Ovary (tissue), 9 donors: ENCODE measurements around the gene PIP5K1B. TPM values are rescaled to one million over a fixed set of nuclear protein-coding genes. Genes with fewer than 3 reads are reported as not detected.

ENCODE experiments used
- DNase-seq, 5 donors: peaks; one replicate each; pipeline ENCODE4 v3.0.0-alpha.2; 2019 to 2020
- H3K27ac ChIP-seq, 2 donors: fragments of 200-600 bp; one replicate each; pipeline versions ENCODE4 v1.5.1 to v1.8.0; 2019 to 2022
- H3K27me3 ChIP-seq: fragments of 200-600 bp; one replicate; pipeline ENCODE4 v1.8.0; 2022
- H3K36me3 ChIP-seq: fragments of 200-600 bp; sonication (generic); one replicate; pipeline ENCODE4 v1.5.1; 2019
- H3K4me1 ChIP-seq: one replicate; pipeline ENCODE4 v1.8.1; 2013; ENCODE audit warnings: mild to moderate bottlenecking, moderate library complexity; ENCODE audit not compliant: insufficient read depth
- H3K4me3 ChIP-seq: fragments of 200-600 bp; sonication (generic); one replicate; pipeline ENCODE4 v1.5.1; 2017
- H3K9me3 ChIP-seq, 2 donors: fragments of 200-600 bp in 1 of 2; sonication (generic) in 1 of 2; one replicate each; pipeline versions ENCODE4 v1.5.1 to v1.8.1; 2013 to 2019; ENCODE audit warnings: mild to moderate bottlenecking in 1 of 2, moderate library complexity in 1 of 2
- CTCF ChIP-seq, 3 donors: fragments of 450-650 bp in 2 of 3; fragments of 200-600 bp in 1 of 3; IDR thresholded peaks; one replicate each; pipeline versions ENCODE4 v1.5.1 to v1.8.0; 2016 to 2022; ENCODE audit warnings: antibody characterized with exemption in 3 of 3, mild to moderate bottlenecking in 1 of 3
- EP300 ChIP-seq: sonication (generic); formaldehyde crosslinking; IDR thresholded peaks from one replicate; pipeline ENCODE4 v1.6.1; 2017; ENCODE audit warnings: antibody characterized with exemption
- POLR2A ChIP-seq: fragments of 450-650 bp; IDR thresholded peaks from one replicate; pipeline ENCODE4 v1.6.1; 2017; ENCODE audit warnings: antibody characterized with exemption, mild to moderate bottlenecking, moderate library complexity
- WGBS, 3 donors: extraction: QIAGEN DNeasy Blood & Tissue Kit in 1 of 3; methylation state at CpG; one replicate each; pipeline versions ENCODE4 v1.1.5 to v1.1.7; 2013 to 2017; 5-methylcytosine and 5-hydroxymethylcytosine counted together
- intact Hi-C, 4 donors: fragments of 100-400 bp; cut with DNase I; formaldehyde crosslinking; loops; one replicate each; pipeline versions ENCODE4 v1.11.0 to v1.15.1; 2022 to 2023
- polyA plus RNA-seq, 2 donors: library from polyadenylated mRNA; stranded (reverse); fragments of 200-250 nt in 1 of 2; fragments of 350-450 nt in 1 of 2; fragmentation: Illumina TruSeq in 1 of 2; extraction: RNeasy Lipid Tissue Mini Kit (QIAGEN cat#74804) in 1 of 2; gene quantifications; one replicate each; pipeline ENCODE4 v1.2.3, GENCODE V29; 2013 to 2014
- total RNA-seq, 7 donors: library from RNA; depleted of rRNA in 2 of 7; stranded (reverse); fragments of >200 nt in 2 of 7; fragmentation: NEBNext Ultra II Directional in 3 of 7; extraction: Animal tissue kit (Norgen Biotek cat#: 25700) in 3 of 7; gene quantifications; one replicate each; pipeline versions ENCODE4 v1.1.0 to v1.2.4, GENCODE V29; 2016 to 2023
- donor health status: DM: no; HTN: no; CAD: no; lungs with moderate emphysema.
- donor health status: DM: no; HTN: no; CAD: no.
- donor health status: Bipolar disorder and iron deficiency.
- donor health status: DM: yes; HTN: yes; CAD: no.
- donor health status: DM: no; HTN: no; CAD: no.
- donor health status: DM: yes; HTN: yes; CAD: no.

The PIP5K1B gene
- total and polyA plus RNA-seq, 9 donors, result 0.36 to 3.4 (median 1.0) TPM

GRCh38 chr9:69027355-69028097 lies 322.5 kb downstream of the PIP5K1B start:
- H3K27me3 ChIP-seq, result no peaks in the 10 kb centered on the region
- WGBS, 3 donors, result 49 to 56% (median 53%) methylated on average over 5 of the region's 5 CpGs
- intact Hi-C loops, result loop anchor here in 2 of 4 donors (5.0 to 10.0 kb wide), 2 partner anchors 130 to 443 kb away; no protein-coding TSS in a partner anchor
- no peaks in the 10 kb centered on the region for H3K9me3 ChIP-seq
- no peaks in the 10 kb centered on the region for H3K36me3 ChIP-seq
- H3K4me1 ChIP-seq, result no peaks in the 10 kb centered on the region
- H3K27ac ChIP-seq, result no peak overlapping the region
- TF ChIP-seq CTCF (IDR thresholded peaks at IDR 0.05), result peak; percentile 25 to 30 (median 29)
- no peak for TF ChIP-seq EP300
- no peak overlapping the region for H3K4me3 ChIP-seq
- no peak for DNase-seq

GRCh38 chr9:69028754-69029153 lies 323.7 kb downstream of the PIP5K1B start:
- intact Hi-C loops, result loop anchor here in 2 of 4 donors (5.0 to 10.0 kb wide), 2 partner anchors 131 to 444 kb away; no protein-coding TSS in a partner anchor
- no peaks in the 10 kb centered on the region for H3K27me3 ChIP-seq
- no peak overlapping the region for H3K4me3 ChIP-seq
- no peak for DNase-seq
- no peak for TF ChIP-seq CTCF (IDR thresholded peaks at IDR 0.05)
- H3K9me3 ChIP-seq, result no peaks in the 10 kb centered on the region
- 89 to 92% (median 89%) methylated on average over 2 of the region's 2 CpGs for whole genome bisulfite sequencing, 3 donors
- H3K36me3 ChIP-seq, result no peaks in the 10 kb centered on the region
- H3K4me1 ChIP-seq, result no peaks in the 10 kb centered on the region
- no peak overlapping the region for H3K27ac ChIP-seq

- H3K4me1 ChIP-seq, result no peaks in the 10 kb centered on the region
- no peak overlapping the region for H3K27ac ChIP-seq
- no peak for DNase-seq
- H3K4me3 ChIP-seq, result no peak overlapping the region
- no peaks in the 10 kb centered on the region for H3K36me3 ChIP-seq
- no peaks in the 10 kb centered on the region for H3K9me3 ChIP-seq
- TF ChIP-seq POLR2A, result no peak
- no peaks in the 10 kb centered on the region for H3K27me3 ChIP-seq
- intact Hi-C loops, result loop anchor here in 2 of 4 donors (5.0 to 10.0 kb wide), 2 partner anchors 132 to 445 kb away; no protein-coding TSS in a partner anchor
Measured at GRCh38 chr9:69029535-69029934, 324.5 kb downstream of the PIP5K1B start.

- TF ChIP-seq CTCF (IDR thresholded peaks at IDR 0.05) (no peak), EP300 (no peak), POLR2A (no peak)
- no peaks in the 10 kb centered on the region for H3K9me3 ChIP-seq
- H3K4me3 ChIP-seq, result no peak overlapping the region
- no peak for DNase-seq
- intact Hi-C loops, result no loop called here
- H3K4me1 ChIP-seq, result peaks cover 2% of the 10 kb centered on the region
- whole genome bisulfite sequencing, 3 donors, result 38 to 60% (median 56%) methylated on average over 1 of the region's 1 CpG
- H3K27me3 ChIP-seq, result no peaks in the 10 kb centered on the region
- no peaks in the 10 kb centered on the region for H3K36me3 ChIP-seq
- no peak overlapping the region for H3K27ac ChIP-seq
Measured at GRCh38 chr9:69030851-69031645, 326.0 kb downstream of the PIP5K1B start.

- Histone ChIP-seq H3K27me3 (no peaks in the 10 kb centered on the region), H3K9me3 (no peaks in the 10 kb centered on the region), H3K27ac (no peak overlapping the region), H3K4me1 (peaks cover 2% of the 10 kb centered on the region), H3K36me3 (no peaks in the 10 kb centered on the region), H3K4me3 (no peak overlapping the region)
- TF ChIP-seq POLR2A (no peak), CTCF (IDR thresholded peaks at IDR 0.05) (no peak), EP300 (no peak)
- intact Hi-C loops, result no loop called here
- WGBS, 3 donors, result 45 to 65% (median 58%) methylated on average over 2 of the region's 2 CpGs
- no peak for DNase-seq
Measured at GRCh38 chr9:69034071-69034470, 329.0 kb downstream of the PIP5K1B start.
